ENCODE measurements around the gene TTC22.

DNA sequence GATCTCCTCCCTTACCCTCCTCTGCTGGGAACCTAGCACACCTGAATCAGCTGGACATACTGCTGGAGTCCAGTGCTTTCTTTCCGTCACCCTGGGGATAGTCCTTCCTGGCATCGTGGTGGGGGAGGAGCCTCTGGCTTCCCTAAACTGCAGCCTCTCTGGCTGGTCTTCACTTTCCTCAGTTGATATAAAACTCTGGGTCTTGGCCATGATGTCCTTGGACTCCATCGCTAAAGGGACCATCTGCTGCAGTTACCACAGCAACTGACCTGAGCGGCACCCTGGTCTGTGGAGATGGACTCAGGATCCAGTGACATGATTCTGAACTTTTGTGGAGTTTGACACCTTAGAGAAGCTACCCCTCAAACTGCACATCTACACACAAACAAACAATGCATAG, 59.6 kb downstream of the TTC22 start:
- TF ChIP-seq ZNF302 (CRISPR knock-in tag; IDR thresholded peaks at IDR 0.05) (no peak), JUNB (IDR thresholded peaks at IDR 0.05) (no peak), POLR2A (IDR thresholded peaks at IDR 0.05; ENCODE audit: low read length) (no peak), HOXB5 (CRISPR knock-in tag; IDR thresholded peaks at IDR 0.05) (no peak), MAX (IDR thresholded peaks at IDR 0.05) (no peak), MYC (IDR thresholded peaks at IDR 0.05; ENCODE audit: borderline replicate concordance, low read length) (no peak), HDAC2 (IDR thresholded peaks at IDR 0.05) (no peak), RAD21 (conservative IDR thresholded peaks at IDR 0.05 in 1 of 2, IDR thresholded peaks at IDR 0.05 in 1 of 2) (no peak), MAFK (IDR thresholded peaks at IDR 0.05; ENCODE audit: partially characterized antibody) (no peak), CBX8 (IDR thresholded peaks at IDR 0.05) (no peak), RFX5 (IDR thresholded peaks at IDR 0.05) (no peak), BCL3 (IDR thresholded peaks at IDR 0.05) (no peak), CEBPB (IDR thresholded peaks at IDR 0.05) (no peak)
- TF ChIP-seq, protein P1, sequence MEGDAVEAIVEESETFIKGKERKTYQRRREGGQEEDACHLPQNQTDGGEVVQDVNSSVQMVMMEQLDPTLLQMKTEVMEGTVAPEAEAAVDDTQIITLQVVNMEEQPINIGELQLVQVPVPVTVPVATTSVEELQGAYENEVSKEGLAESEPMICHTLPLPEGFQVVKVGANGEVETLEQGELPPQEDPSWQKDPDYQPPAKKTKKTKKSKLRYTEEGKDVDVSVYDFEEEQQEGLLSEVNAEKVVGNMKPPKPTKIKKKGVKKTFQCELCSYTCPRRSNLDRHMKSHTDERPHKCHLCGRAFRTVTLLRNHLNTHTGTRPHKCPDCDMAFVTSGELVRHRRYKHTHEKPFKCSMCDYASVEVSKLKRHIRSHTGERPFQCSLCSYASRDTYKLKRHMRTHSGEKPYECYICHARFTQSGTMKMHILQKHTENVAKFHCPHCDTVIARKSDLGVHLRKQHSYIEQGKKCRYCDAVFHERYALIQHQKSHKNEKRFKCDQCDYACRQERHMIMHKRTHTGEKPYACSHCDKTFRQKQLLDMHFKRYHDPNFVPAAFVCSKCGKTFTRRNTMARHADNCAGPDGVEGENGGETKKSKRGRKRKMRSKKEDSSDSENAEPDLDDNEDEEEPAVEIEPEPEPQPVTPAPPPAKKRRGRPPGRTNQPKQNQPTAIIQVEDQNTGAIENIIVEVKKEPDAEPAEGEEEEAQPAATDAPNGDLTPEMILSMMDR (IDR thresholded peaks at IDR 0.05): no peak

Data from A549 (cell line).